Colonic mucosa (tissue), 4 donors: ENCODE measurements around the gene ITPKB. TPM values are rescaled to one million over a fixed set of nuclear protein-coding genes. Genes with fewer than 3 reads are reported as not detected.
A peak's percentile ranks its signal among the peaks of the same experiment; 100 is the strongest.

ENCODE experiments used
- DNase-seq: peaks from one replicate; pipeline ENCODE4 v3.0.0-alpha.2; 2020
- H3K27ac ChIP-seq: fragments of 200-600 bp; one replicate; pipeline ENCODE4 v1.8.0; 2021
- H3K27me3 ChIP-seq: fragments of 200-600 bp; one replicate; pipeline ENCODE4 v1.8.0; 2021
- H3K36me3 ChIP-seq: fragments of 200-600 bp; one replicate; pipeline ENCODE4 v1.8.0; 2021
- H3K4me1 ChIP-seq: fragments of 200-600 bp; one replicate; pipeline ENCODE4 v1.8.0; 2021; ENCODE audit warnings: mild to moderate bottlenecking
- H3K4me3 ChIP-seq: fragments of 200-600 bp; one replicate; pipeline ENCODE4 v1.8.0; 2021
- H3K9ac ChIP-seq, 2 donors: one replicate each; pipeline ENCODE4 v1.7.0; 2013; ENCODE audit warnings: control low read depth in 2 of 2, low read depth in 2 of 2, low read length in 2 of 2
- H3K9me3 ChIP-seq: fragments of 200-600 bp; one replicate; pipeline ENCODE4 v1.8.0; 2021
- CTCF ChIP-seq: fragments of 200-600 bp; IDR thresholded peaks from one replicate; pipeline ENCODE4 v1.8.0; 2022; ENCODE audit warnings: antibody characterized with exemption, mild to moderate bottlenecking
- intact Hi-C: fragments of 100-400 bp; cut with DNase I; formaldehyde crosslinking; loops from one replicate; pipeline ENCODE4 v1.14.1; 2022
- total RNA-seq, 2 donors: library from RNA; stranded (reverse); fragmentation: NEBNext Ultra II Directional in 1 of 2; extraction: Animal tissue kit (Norgen Biotek cat#: 25700) in 1 of 2; gene quantifications; one replicate each; pipeline ENCODE4 v1.2.1, GENCODE V29; 2021
- donor health status: healthy.
- donor health status: DM: no; HTN: no; CAD: no.
- donor health status: DM: no; HTN: no; CAD: no.

ITPKB gene
- total RNA-seq, 2 donors from 2014 or later = 11.6 to 16.9 TPM

- H3K4me3 ChIP-seq = no peak overlapping the region
- no peaks in the 10 kb centered on the region for H3K36me3 ChIP-seq
- no peak for TF ChIP-seq CTCF
- no peaks in the 10 kb centered on the region for H3K27me3 ChIP-seq
- intact Hi-C loops = no loop called here
- no peaks in the 10 kb centered on the region for H3K4me1 ChIP-seq
- no peaks in the 10 kb centered on the region for H3K9me3 ChIP-seq
- no peak overlapping the region for H3K9ac ChIP-seq
- no peak overlapping the region for H3K27ac ChIP-seq
- no peak for DNase-seq
These were observed 4.2 kb upstream of the ITPKB start for GRCh38 chr1:226743259-226743658.

DNA sequence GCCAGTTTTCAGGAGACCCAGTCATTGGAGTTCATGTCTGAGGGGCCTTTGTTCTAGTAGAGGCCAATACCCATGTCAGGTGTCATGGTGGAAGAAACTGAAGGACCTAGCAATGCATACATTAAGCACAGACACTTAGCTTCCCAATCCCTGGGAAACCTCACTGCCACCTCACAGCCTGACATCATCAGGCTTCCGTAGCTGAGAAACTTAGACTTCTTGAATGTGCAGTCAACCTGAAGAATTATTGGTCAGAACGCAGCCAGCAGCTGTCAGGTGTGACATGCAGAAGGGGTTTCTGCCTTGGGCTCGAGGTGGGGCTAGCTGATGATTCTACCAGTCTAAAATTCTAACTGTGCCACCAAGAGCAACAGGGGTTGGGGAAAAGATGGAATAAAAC, 1.9 kb upstream of the ITPKB start:
- Histone ChIP-seq H3K36me3 (no peaks in the 10 kb centered on the region), H3K27me3 (no peaks in the 10 kb centered on the region), H3K9me3 (no peaks in the 10 kb centered on the region), H3K4me3 (no peak overlapping the region), H3K9ac (no peak overlapping the region), H3K27ac (no peak overlapping the region), H3K4me1 (no peaks in the 10 kb centered on the region)
- no peak for TF ChIP-seq CTCF
- no peak for DNase-seq
- intact Hi-C loops = no loop called here

- H3K9ac ChIP-seq = peak overlapping the region in 1 of 2 donors; percentile 90
- no peak for DNase-seq
These were observed 599 bp upstream of the ITPKB start for GRCh38 chr1:226739696-226740065.

GRCh38 chr1:226738421-226738994, 574 bp downstream of the ITPKB start:
- H3K36me3 ChIP-seq = no peaks in the 10 kb centered on the region
- no peaks in the 10 kb centered on the region for H3K27me3 ChIP-seq
- TF ChIP-seq CTCF = no peak
- peak overlapping the region; percentile 77 for H3K4me3 ChIP-seq
- H3K9me3 ChIP-seq = no peaks in the 10 kb centered on the region
- DNase-seq = peak; percentile 37
- H3K4me1 ChIP-seq = no peaks in the 10 kb centered on the region
- H3K9ac ChIP-seq = peak overlapping the region; percentile 88 to 90
- H3K27ac ChIP-seq = peak overlapping the region; percentile 79
- intact Hi-C loops = loop anchor here (10.0 kb wide), 2 partner anchors 86 to 104 kb away; no protein-coding TSS in a partner anchor

More at GRCh38 chr1:226739696-226740065, 599 bp upstream of the ITPKB start:
- no peaks in the 10 kb centered on the region for H3K36me3 ChIP-seq
- TF ChIP-seq CTCF = no peak
- intact Hi-C loops = loop anchor here (10.0 kb wide), 2 partner anchors 85 to 105 kb away; no protein-coding TSS in a partner anchor
- no peak overlapping the region for H3K4me3 ChIP-seq
- H3K9me3 ChIP-seq = no peaks in the 10 kb centered on the region
- no peaks in the 10 kb centered on the region for H3K4me1 ChIP-seq
- peak overlapping the region; percentile 79 for H3K27ac ChIP-seq
- H3K27me3 ChIP-seq = no peaks in the 10 kb centered on the region

DNA sequence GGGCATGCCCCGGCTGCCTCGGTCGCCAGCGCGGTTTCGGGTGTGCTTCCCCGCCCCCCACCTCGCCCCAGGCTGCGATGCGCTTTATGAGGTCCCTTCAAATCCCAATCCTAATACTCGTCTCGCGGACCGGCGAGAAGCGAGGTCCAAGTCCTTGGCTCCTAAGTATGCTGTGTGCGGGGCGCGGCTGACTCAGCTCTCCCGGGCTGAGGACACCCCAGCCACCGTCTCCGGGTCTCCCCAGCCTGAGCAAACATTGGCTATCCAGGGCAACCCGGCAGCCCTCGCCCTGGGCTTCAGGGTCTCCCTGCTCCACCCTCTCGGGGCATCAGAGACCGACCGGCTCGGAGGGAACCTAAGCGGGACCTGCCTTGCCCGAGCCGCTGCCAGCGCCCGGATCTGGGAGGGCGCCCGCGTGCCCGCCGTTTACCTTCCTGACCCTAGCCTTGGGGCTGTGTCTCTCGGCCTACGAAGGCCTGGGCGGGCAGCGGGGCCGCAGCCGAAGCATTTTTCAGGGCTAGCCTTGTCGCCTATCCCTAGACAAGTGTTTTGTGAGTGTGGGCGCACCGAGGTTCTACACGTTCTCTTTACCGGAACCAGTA, 1.2 kb downstream of the ITPKB start:
- peak; percentile 66 for DNase-seq
- Histone ChIP-seq H3K27ac (peak overlapping the region; percentile 79), H3K9me3 (no peaks in the 10 kb centered on the region), H3K36me3 (no peaks in the 10 kb centered on the region), H3K4me3 (peak overlapping the region; percentile 77), H3K4me1 (no peaks in the 10 kb centered on the region), H3K27me3 (no peaks in the 10 kb centered on the region), H3K9ac (peak overlapping the region; percentile 88 to 90)
- intact Hi-C loops = loop anchor here (10.0 kb wide), 2 partner anchors 87 to 103 kb away; no protein-coding TSS in a partner anchor
- no peak for TF ChIP-seq CTCF
